ENCODE results near the gene RAB38.

RAB38 gene

DNA sequence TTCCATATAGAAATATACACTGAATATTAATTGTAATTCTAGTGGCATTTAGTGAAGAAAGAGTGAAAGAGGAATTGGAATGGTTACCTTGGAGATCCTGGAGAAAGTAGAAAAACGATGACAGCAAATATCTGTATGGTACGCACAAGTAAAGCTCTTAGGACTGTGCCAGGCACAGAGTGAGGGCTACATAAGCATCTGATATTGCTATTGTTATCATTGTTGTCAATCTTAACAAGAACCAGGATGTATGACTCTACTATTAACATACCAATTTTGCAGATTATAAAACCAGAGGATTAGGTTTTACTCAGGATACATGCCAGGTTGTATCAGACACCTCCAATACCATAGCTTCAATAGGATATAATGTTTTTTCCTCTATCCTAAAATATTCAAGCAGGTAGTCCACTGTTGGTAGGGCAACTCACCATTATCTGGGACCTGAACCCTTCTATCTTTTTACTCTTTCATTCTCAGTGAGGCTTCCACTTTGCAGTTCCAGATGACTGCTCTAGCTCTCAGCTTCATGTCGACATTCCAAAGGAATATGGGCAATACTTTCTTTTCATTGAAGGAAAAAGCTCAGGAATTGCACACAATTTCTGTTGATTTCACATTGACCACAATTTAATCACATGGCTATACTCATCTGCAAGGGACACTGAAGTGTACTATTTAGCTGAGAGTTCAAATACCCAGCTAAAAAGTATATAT lies 73.2 kb downstream of the RAB38 start:
- DNase-seq (no peak), ATAC-seq (no peak)
- peaks cover 9% of the 10 kb centered on the region for H3K4me1 Mint-ChIP-seq
- no peak overlapping the region for H3K4me3 Mint-ChIP-seq
- H3K9me3 Mint-ChIP-seq, result no peaks in the 10 kb centered on the region
- H3K27ac Mint-ChIP-seq, result no peak overlapping the region
- H3K27me3 Mint-ChIP-seq, result no peaks in the 10 kb centered on the region

DNA sequence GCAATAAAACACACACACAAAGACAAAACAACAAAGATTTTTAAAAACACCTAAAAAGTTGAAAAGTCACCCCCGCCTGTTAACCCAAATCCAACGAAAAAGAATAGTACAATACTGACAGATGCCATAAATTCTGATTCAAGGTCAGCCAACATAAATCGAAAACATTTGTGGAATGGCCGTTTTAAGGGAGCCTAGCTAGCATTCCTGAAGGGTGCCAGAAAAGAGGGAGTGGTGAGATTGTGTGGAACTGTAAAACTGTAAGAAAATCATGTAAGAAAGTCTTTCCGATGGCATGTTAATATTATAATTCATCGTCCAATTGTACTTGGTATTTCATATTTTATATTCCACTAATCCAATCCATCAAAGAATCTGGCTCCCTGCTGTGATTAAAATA lies 75.1 kb downstream of the RAB38 start:
- peaks cover 9% of the 10 kb centered on the region for H3K4me1 Mint-ChIP-seq
- no peak overlapping the region for H3K27ac Mint-ChIP-seq
- DNase-seq, result no peak
- no peak for ATAC-seq
- H3K4me3 Mint-ChIP-seq, result no peak overlapping the region
- no peaks in the 10 kb centered on the region for H3K9me3 Mint-ChIP-seq
- no peaks in the 10 kb centered on the region for H3K27me3 Mint-ChIP-seq

DNA sequence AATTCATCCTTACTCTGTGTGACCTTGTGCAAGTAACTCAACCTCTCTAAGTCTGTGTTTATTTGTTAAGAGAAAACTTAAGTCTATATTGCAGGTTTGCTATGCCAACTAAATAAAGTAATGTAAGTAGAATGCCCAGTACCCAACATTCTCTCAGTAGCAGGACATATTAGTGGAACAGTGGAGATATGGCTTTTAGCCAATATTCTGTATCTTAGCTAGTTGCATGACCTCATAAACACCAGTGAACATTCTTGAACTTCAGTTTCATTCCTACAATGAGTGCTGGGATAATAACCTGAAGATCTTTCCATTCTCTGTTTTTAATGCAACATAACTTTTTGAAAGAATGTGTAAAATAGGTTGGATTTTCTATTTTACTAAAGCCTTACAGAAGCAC lies 77.0 kb downstream of the RAB38 start:
- H3K9me3 Mint-ChIP-seq, result no peaks in the 10 kb centered on the region
- no peak overlapping the region for H3K4me3 Mint-ChIP-seq
- no peak overlapping the region for H3K27ac Mint-ChIP-seq
- DNase-seq (no peak), ATAC-seq (no peak)
- H3K4me1 Mint-ChIP-seq, result no peaks in the 10 kb centered on the region
- no peaks in the 10 kb centered on the region for H3K27me3 Mint-ChIP-seq

DNA sequence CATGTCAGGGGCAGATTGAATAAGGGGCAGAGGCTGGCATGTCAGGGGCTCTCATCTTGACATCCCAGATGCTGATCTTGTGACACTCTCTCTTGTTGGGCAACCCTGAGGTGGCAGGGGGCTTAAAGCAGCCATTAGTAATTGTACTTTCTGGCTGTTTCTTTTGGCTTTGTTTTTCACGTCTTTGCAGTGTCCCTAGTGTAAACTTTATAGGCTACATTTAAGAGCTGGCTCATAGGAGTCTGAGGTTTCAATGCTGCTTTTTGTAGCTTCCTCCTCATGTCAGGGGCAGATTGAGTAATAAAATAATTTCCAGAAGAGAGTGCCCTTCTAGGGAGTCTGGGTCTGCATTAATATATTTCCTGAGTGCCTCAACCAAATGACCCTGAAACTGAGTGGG lies 86.1 kb downstream of the RAB38 start:
- Mint-ChIP-seq H3K4me1 (no peaks in the 10 kb centered on the region), H3K27ac (no peak overlapping the region), H3K4me3 (no peak overlapping the region), H3K9me3 (no peaks in the 10 kb centered on the region), H3K27me3 (peaks cover 8% of the 10 kb centered on the region)
- DNase-seq (no peak), ATAC-seq (no peak)

DNA sequence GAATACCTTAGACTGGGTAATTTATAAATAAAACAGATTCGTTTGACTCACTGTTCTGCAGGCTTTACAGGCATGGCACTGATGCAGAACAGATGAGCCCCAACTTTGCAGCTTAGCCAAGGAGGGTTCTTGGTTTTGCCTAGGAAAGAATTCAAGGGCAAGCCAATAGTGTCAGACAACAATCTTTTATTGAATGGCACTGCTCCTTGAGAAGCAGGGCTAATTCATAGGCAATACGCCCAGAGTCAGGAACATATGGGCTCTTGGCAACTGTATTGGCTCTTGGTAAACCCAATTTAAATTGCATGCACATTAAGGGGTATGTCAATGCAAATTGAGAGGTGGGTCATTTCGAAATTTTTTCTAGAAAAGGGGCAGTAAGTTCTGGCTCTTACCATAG lies 87.9 kb downstream of the RAB38 start:
- Mint-ChIP-seq H3K27ac (no peak overlapping the region), H3K9me3 (no peaks in the 10 kb centered on the region), H3K4me1 (no peaks in the 10 kb centered on the region), H3K4me3 (no peak overlapping the region), H3K27me3 (peaks cover 9% of the 10 kb centered on the region)
- no peak for ATAC-seq
- DNase-seq, result no peak

DNA sequence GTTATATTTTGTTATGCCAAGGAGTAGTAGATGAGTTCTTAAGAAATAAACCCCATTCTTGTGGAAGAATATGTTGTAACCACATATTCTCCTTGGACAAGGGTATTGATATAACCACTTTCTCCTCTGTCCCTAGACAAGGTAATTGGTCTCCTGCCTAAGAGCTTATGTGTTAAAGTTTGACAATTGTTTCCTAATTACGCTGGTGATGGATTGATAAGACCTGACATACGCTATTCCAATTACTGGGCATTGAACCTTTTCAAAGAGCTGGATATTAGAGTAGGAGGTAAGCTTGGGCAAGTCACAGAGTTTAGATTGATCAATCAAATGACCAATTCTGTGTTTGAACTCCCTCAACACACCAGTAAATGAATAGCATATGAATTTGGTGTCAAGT lies 88.9 kb downstream of the RAB38 start:
- Mint-ChIP-seq H3K4me1 (no peaks in the 10 kb centered on the region), H3K4me3 (no peak overlapping the region), H3K27ac (no peak overlapping the region), H3K27me3 (peaks cover 9% of the 10 kb centered on the region), H3K9me3 (no peaks in the 10 kb centered on the region)
- DNase-seq (no peak), ATAC-seq (no peak)

DNA sequence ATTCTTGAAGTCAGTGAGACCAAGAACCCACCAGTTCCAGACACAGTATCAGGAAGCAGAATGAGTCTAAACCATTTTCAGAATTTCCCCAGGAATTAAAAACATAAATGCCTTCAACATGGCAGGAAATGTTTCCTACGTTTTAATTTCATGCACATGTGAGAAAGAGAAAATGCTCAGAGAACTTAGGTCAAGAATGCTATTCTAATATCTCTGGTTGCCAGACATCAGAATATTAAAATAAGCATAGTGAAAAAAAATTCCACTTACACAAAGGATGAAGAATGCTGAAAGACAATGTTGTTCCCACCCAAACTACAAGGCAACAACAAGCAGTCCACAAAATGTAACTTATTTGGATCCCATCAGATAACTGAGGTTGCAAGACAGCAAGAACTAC lies 104.8 kb downstream of the RAB38 start:
- H3K9me3 Mint-ChIP-seq, result no peaks in the 10 kb centered on the region
- ATAC-seq (no peak), DNase-seq (no peak)
- peaks cover 28% of the 10 kb centered on the region for H3K27me3 Mint-ChIP-seq
- H3K27ac Mint-ChIP-seq, result no peak overlapping the region
- H3K4me1 Mint-ChIP-seq, result no peaks in the 10 kb centered on the region
- no peak overlapping the region for H3K4me3 Mint-ChIP-seq

DNA sequence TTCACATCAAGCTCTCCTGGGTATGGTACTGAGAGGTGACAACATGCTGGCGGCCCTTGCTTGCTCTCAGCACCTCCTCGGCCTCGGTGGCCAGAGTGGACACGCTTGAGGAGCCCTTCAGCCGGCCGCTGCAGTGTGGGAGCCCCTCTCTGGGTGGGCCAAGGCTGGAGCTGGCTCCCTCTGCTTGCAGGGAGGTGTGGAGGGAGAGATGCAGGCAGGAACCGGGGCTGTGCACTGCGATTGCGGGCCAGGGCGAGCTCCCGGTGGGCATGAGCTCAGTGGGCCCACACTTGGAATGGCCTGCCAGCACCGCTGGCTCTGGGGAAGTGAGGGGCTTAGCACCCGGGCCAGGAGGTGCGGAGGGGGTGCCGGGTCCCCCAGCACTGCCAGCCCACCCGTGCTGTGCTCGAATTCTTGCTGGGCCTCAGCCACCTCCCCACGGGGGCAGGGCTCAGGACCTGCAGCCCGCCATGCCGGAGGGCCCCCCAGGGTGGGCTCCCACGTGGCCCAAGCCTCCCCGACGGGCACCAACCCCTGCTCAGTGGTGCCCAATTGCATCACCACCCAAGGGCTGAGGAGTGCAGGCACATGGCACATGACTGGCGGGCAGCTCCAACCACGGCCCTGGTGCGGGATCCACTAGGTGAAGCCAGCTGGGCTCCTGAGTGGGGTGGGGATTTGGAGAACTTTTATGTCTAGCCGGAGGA lies 106.2 kb downstream of the RAB38 start:
- no peak overlapping the region for H3K4me3 Mint-ChIP-seq
- no peaks in the 10 kb centered on the region for H3K9me3 Mint-ChIP-seq
- H3K27ac Mint-ChIP-seq, result no peak overlapping the region
- DNase-seq (no peak), ATAC-seq (peak; percentile 33)
- H3K4me1 Mint-ChIP-seq, result no peaks in the 10 kb centered on the region
- H3K27me3 Mint-ChIP-seq, result peaks cover 22% of the 10 kb centered on the region

DNA sequence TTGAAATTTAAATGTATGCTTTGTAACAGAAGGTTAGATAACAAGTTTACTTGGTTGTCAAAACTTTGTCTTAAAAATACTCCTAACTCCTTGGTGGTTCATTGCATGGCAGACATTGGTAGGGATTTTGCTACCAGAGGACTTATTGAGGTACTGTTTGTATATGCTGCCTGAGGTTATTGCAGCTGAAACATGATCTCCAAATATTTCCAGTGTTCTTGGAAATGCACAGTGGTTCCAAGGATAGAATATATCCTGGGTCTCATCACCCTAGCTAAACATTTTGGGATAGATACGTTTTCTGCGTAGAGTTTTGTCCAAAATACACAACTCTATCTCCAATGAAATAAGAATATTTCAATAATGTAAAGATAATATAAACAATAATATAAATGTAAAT lies 109.2 kb downstream of the RAB38 start:
- H3K9me3 Mint-ChIP-seq, result no peaks in the 10 kb centered on the region
- ATAC-seq (no peak), DNase-seq (no peak)
- H3K27ac Mint-ChIP-seq, result no peak overlapping the region
- peaks cover 12% of the 10 kb centered on the region for H3K27me3 Mint-ChIP-seq
- H3K4me1 Mint-ChIP-seq, result no peaks in the 10 kb centered on the region
- H3K4me3 Mint-ChIP-seq, result no peak overlapping the region

DNA sequence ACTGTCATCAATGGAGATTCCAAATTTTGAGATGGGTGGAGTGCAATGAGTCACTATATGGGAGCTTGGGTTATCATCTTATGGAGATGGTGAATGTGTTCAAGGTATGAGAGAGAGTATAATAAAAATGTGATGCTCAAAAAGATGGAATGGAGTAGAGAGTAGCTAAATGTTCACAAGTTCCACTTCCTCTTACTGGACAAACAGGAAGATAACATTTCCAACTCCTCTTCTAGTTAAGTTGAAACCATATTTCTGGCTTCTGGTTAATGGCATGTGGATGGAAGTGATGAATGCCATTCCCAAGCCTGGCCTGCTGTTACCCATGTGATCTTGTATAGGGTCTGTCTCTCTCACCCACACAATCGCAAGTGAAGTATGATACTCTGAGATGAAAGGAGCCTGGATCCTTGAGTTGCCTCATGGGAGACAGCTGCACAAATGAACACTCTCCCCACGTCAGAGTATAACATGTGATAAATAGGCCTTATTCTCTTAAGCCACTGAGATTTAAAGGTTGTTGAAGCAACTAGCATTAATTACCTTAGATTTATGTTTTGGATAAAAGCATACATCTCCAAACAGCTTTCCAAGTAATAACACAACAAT lies 111.0 kb downstream of the RAB38 start:
- Mint-ChIP-seq H3K4me1 (no peaks in the 10 kb centered on the region), H3K27ac (no peak overlapping the region), H3K27me3 (no peaks in the 10 kb centered on the region), H3K4me3 (no peak overlapping the region), H3K9me3 (no peaks in the 10 kb centered on the region)
- DNase-seq (no peak), ATAC-seq (no peak)
